ENCODE results near the gene FAM174C. TPM values are rescaled to one million over a fixed set of nuclear protein-coding genes. Genes with fewer than 3 reads are reported as not detected.
"Not testable (repeated sequence)": the region's sequence is repeated elsewhere in the genome, so short reads cannot be mapped to it uniquely, and the experiment has no call there.

Gene FAM174C
- polyA plus RNA-seq, 1 donor: 16.2 TPM

DNA sequence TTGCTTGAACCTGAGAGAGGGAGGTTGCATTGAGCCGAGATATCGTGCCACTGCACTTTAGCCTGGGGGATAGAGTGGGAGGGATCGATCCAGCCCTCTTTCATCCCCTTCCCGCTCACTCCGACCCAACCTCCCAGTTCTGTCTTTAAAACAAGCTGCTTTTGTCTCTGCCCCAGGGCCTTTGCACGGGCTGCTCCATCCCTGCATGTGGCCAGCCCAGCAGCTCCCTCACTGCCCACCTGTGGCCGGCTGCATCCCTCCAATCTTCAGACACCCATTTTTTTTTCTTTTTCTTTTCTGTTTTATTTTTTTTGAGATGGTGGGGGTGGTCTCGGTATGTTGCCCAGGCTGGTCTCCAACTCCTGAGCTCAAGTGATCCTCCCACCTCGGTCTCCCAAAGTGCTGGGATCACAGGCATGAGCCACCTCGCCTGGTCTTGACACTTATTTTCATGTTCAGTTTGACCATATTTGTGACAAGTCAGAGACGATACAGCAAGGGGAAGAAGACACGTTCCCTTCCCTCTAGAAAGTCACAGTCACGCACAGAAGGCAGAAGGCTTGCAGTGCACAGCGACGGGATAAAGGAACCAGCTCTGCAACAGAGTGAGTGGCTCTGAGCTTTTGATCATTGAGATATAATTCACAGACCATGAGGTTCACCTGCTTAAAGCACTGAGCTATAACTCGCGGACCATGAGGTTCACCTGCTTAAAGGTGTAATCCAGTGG, 42.1 kb downstream of the FAM174C start:
- DNase-seq: no peak

DNA sequence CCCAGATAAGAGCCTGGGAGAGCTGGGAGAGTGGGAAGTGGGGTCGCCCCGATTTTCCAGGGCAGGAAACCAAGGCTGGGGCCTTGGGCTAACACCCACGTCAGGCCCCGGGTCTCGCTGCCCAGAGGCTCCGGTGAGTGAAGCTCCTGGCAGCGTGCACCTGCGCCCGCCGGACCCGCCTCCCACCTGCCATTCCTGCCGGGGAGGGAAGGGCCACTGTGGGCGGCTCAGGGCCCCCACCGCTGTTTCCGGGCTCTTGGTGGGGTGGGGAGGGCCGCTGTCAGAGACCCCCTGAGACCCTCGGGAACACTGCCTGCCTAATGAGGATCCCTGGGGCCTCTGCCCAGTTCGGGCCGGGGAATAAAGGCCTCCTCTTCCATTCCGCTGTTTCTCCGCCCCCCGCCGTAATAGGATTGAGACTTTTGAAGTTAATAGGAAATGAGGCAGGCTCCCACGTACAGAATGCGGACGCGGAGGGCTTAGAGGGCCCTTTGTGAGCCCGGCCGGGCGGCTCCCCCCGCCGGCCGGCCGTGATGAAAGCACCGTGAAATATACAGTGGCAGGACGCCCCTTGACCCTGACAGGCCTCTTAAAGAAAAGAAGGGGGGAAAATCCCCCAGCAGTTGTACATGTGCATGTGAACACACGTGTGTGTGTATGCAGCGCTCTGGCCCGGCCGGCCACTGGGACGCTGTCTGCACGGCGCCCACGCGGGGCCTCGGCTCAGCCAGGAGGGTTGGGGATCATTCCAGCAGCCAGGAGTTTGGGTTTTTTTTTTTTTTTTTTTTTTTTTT, 43.5 kb downstream of the FAM174C start:
- no peak for DNase-seq

DNA sequence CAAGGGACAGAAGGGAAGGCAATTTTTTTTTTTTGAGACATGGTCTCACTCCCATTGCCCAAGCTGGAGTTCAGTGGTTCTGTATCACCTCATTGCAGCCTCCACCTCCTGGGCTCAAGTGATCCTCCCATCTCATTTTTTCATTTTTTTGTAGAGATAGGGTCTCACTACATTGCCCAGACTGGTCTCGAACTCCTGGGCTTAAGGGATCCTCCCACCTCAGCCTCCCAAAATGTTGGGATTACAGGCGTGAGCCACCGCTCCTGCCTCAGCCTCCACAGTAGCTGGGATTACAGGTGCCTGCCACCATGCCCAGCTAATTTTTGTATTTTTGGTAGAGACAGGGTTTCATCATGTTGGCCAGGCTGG, 44.9 kb downstream of the FAM174C start:
- not testable (repeated sequence) for DNase-seq

DNA sequence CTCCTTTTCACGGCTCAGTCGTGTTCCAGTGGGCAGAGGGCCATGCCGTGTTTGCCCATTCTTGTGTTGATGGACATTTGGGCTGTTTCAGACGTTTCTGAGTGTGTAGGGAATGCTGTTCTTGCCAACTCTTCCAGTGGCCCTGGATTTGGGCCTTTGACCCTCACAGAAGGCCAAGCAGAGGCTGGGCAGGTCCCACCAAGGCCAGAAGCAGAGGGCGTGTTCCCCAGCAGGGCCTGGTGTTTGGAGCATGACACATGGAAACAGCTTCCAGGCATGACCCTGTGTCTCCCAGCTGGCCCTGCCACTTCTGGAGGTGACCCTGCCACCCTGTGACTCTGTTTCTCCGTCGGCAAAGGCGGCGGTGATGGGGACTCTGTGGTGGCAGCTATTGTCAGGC, 46.2 kb downstream of the FAM174C start:
- no peak for DNase-seq

DNA sequence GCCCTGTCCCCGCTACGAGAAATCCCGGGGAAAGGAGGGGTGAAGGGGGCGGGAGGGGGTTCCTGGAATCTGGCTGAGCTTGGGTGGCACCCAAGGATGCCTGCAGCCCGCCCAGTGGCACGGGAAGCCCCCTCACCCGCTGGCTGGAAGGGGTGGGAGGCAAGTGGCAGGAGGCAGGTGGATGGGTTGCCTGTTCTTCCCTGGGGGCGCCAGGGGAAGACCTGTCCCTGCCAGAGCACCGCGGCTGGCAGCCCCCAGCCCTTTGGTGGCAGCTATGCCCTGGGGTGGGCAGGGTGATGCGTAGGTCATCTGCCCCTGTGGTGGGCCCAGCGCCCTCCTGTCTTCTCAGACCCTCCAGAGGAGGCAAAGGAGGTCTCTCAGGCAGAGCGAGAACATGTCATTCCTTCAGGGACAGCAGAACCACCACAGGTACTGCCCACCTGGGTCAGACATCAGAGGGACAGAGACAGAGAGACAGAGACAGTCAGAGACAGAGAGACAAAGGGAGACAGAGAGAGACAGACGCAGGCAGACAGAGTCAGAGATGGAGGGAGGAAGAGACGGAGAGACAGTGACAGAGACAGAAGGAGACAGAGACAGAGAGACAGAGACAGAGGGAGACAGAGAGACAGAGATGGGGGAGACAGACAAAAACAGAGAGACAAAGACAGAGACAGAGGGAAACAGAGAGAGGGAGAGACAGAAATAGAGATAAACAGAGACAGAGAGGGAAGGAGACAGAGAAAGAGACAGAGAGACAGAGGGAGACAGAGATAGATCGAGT, 47.1 kb downstream of the FAM174C start:
- DNase-seq: no peak

DNA sequence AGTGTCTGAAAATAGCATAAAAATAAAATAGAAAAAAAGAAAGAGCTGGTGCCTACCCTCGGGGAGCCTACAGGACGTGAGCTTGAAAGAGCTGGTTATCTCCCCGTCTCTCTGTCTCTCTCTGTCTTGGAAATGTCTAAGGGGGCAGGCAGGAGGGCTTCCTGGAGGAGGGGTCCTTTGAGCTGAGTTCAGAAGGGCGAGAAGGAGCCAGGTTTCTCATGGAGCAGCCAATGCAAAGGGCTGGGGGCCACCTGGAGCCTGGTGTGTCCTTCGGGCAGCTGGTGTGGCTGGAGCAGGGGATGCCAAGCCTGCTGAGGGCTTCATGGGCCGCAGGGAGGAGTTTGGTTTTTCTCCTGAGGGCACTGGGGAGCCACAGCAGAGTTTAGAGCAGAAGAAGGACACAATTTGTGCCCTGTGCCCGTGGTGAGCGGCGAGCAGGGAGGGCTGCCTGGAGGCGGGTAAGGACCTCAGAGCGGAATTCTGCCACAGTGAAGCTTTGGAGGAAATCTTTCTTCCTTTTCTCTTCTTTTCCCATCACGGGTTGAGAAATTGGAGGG, 49.0 kb downstream of the FAM174C start:
- no peak for DNase-seq

DNA sequence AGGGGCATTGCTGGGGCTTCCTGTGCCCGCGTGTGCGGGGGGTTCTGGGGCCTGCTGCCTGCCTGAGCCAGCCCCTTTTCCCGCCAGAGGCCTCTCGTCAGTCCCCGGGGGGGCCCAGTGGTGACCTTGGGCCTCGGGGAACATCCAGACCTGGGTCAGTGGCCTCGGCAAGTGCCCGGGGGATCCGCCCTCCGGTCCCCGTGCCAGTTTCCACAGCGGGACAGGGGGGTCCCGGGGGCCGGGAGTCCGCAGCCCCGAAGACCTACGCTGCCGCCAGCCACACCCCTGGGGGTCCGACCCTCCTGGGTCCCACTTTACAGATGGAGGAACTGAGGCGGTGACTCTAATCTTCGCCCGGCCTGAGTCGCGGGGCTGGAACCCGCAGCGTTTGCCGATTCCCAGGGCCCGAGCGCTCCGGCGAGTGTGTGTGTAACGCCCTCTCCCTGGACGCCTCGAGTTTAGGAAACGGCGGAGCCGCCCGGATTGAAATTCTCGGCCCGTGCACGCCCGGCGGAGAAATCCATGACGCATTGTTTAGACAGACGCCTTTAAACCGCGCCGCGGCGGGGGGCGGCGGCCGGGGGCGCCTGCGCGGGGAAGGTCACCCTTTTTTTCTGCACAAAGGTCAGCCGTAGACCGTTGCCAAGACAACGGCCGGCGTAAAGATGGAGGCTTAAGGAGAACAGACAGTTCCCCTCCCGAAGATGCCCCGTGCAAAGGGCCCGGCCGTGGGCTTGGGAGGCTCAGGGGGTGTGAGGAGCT, 49.7 kb downstream of the FAM174C start:
- DNase-seq: peak; percentile 70

DNA sequence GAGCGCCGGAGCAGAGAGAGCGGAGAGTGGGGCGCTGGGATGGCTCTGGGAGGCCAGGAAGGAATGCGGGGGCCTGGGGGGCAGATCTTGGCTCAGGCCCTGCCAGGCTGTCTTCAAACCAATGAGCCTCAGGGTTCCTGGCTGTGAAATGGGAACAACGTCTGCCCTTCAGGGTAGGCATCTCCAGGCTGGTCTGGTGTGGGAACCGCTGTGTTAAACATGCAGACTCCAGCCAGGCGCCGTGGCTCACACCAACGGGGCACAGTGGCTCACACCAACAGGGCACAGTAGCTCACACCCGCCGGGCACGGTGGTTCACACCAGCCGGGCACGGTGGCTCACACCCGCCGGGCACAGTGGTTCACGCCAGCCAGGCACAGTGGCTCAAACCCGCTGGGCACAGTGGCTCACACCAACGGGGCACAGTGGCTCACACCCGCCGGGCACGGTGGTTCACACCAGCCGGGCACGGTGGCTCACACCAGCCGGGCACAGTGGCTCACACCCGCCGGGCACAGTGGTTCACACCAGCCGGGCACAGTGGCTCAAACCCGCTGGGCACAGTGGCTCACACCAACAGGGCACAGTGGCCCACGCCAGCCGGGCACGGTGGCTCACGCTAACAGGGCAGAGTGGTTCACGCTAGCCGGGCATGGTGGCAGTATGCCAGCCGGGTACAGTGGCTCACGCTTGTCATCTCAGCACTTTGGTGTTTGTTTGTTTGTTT, 50.4 kb downstream of the FAM174C start:
- no peak for DNase-seq

DNA sequence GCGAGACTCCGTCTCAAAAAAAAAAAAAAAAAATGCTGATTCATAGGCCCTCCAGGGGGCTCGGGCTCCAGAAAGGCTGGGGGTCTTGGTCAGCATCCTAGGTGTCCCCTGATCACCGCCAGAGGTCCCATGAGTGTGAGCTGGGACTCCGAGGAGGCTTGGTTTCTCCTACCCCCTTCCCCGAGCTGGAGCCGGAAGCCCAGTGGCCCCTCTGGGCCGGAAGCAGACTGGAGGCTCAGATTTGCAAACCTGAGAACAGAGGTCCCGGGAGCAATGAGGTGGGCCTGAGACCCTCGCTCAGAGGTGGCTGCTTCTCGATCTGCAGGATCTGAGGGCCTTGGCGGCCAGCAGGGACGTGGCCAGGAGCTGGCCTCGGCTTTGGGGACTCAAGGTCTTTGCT, 51.8 kb downstream of the FAM174C start:
- DNase-seq: no peak

Other genes with a start within 250 kb of the FAM174C start
- gene CNN2, start 248.9 kb upstream of the FAM174C start, polyA plus RNA-seq (ENCODE audit: insufficient read length): 164 TPM
- gene ABCA7, start 235.4 kb upstream of the FAM174C start, polyA plus RNA-seq (ENCODE audit: insufficient read length): 7.6 TPM
- 7.2 TPM for gene ARHGAP45, start 208.4 kb upstream of the FAM174C start, polyA plus RNA-seq (ENCODE audit: insufficient read length)
- gene POLR2E, start 180.2 kb upstream of the FAM174C start, polyA plus RNA-seq (ENCODE audit: insufficient read length): 130 TPM
- 224 TPM for gene GPX4, start 171.5 kb upstream of the FAM174C start, polyA plus RNA-seq (ENCODE audit: insufficient read length)
- gene SBNO2, start 101.3 kb upstream of the FAM174C start, polyA plus RNA-seq (ENCODE audit: insufficient read length): 15.1 TPM
- 56.2 TPM for gene STK11, start 69.8 kb upstream of the FAM174C start, polyA plus RNA-seq (ENCODE audit: insufficient read length)
- 1.4 TPM for gene CBARP, start 37.5 kb upstream of the FAM174C start, polyA plus RNA-seq (ENCODE audit: insufficient read length)
- gene ATP5F1D, start 33.8 kb upstream of the FAM174C start, polyA plus RNA-seq (ENCODE audit: insufficient read length): 76.3 TPM
- 43.8 TPM for gene MIDN, start 26.9 kb upstream of the FAM174C start, polyA plus RNA-seq (ENCODE audit: insufficient read length)
- 895 TPM for gene CIRBP, start 6.2 kb upstream of the FAM174C start, polyA plus RNA-seq (ENCODE audit: insufficient read length)
- gene EFNA2, start 10.3 kb downstream of the FAM174C start, polyA plus RNA-seq (ENCODE audit: insufficient read length): 1.4 TPM
- gene NDUFS7, start 108.4 kb downstream of the FAM174C start, polyA plus RNA-seq (ENCODE audit: insufficient read length): 40.2 TPM
- 25.7 TPM for gene GAMT, start 126.0 kb downstream of the FAM174C start, polyA plus RNA-seq (ENCODE audit: insufficient read length)
- gene DAZAP1, start 132.1 kb downstream of the FAM174C start, polyA plus RNA-seq (ENCODE audit: insufficient read length): 91.8 TPM
- gene RPS15, start 162.9 kb downstream of the FAM174C start, polyA plus RNA-seq (ENCODE audit: insufficient read length): 539 TPM
- gene APC2, start 174.6 kb downstream of the FAM174C start, polyA plus RNA-seq (ENCODE audit: insufficient read length): 1.3 TPM
- 19.5 TPM for gene C19orf25, start 203.7 kb downstream of the FAM174C start, polyA plus RNA-seq (ENCODE audit: insufficient read length)
- 5.0 TPM for gene PCSK4, start 214.8 kb downstream of the FAM174C start, polyA plus RNA-seq (ENCODE audit: insufficient read length)
- 15.7 TPM for gene REEP6, start 215.7 kb downstream of the FAM174C start, polyA plus RNA-seq (ENCODE audit: insufficient read length)
- gene ADAMTSL5, start 237.5 kb downstream of the FAM174C start, polyA plus RNA-seq (ENCODE audit: insufficient read length): 0.27 TPM
- 0.23 TPM for gene PLK5, start 248.5 kb downstream of the FAM174C start, polyA plus RNA-seq (ENCODE audit: insufficient read length)